ENCODE results near the gene SSBP3.

DNA sequence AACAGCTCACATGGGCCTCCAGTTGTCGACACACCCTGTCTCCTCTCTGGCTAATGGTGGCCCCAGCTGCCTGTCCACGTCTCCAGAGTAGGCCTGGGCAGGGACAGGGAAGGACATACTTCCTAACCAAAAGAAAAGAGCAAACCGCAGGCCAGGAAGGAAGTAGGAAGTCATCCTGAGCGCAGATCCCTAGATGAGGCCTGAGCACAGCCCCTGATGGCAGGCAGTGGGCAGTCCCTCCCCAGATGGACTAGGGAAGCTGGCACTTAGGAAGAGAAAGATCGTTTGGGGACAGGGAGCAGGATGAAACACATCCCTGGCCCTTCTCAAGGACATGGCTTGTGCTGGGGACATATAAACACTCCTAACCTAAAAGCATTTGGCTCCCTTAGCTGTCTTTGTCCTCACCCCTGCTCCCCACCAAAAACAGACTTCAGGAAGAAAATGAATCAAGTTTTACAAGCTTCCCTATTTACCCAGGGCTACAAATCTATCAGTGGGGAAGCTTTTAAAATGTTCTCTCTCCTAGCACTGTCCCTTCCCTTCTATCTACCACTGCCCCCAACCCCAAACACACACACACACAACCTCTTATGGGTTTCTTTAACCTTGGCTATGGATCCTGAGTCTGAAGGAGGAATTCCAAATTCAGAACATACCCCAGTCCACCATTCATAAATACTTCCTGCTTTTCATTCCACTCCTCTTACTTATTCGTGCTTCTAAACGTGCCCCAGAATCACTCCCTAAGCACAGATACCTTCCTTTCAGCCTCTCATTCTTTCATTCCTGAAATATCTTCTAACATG lies 21.1 kb downstream of the SSBP3 start:
- TF ChIP-seq EZH2phosphoT487 (IDR thresholded peaks at IDR 0.05; ENCODE audit: borderline replicate concordance) (no peak), EZH2 (IDR thresholded peaks at IDR 0.05) (no peak), CEBPB (IDR thresholded peaks at IDR 0.05; ENCODE audit: low read depth) (no peak), JUND (IDR thresholded peaks at IDR 0.05) (no peak), RAD21 (IDR thresholded peaks at IDR 0.05; ENCODE audit: low read depth) (no peak), POLR2A (IDR thresholded peaks at IDR 0.05; ENCODE audit: borderline replicate concordance, extremely low read depth, insufficient read depth, insufficient read length) (no peak), SRF (IDR thresholded peaks at IDR 0.05; ENCODE audit: low read depth) (no peak), TCF7L2 (IDR thresholded peaks at IDR 0.05; ENCODE audit: borderline replicate concordance, extremely low read depth, insufficient read depth, insufficient read length) (no peak), FOSL1 (IDR thresholded peaks at IDR 0.05; ENCODE audit: low read depth) (no peak), ZNF274 (IDR thresholded peaks at IDR 0.05; ENCODE audit: low read depth, low read length) (no peak)
- TF ChIP-seq, protein P1, sequence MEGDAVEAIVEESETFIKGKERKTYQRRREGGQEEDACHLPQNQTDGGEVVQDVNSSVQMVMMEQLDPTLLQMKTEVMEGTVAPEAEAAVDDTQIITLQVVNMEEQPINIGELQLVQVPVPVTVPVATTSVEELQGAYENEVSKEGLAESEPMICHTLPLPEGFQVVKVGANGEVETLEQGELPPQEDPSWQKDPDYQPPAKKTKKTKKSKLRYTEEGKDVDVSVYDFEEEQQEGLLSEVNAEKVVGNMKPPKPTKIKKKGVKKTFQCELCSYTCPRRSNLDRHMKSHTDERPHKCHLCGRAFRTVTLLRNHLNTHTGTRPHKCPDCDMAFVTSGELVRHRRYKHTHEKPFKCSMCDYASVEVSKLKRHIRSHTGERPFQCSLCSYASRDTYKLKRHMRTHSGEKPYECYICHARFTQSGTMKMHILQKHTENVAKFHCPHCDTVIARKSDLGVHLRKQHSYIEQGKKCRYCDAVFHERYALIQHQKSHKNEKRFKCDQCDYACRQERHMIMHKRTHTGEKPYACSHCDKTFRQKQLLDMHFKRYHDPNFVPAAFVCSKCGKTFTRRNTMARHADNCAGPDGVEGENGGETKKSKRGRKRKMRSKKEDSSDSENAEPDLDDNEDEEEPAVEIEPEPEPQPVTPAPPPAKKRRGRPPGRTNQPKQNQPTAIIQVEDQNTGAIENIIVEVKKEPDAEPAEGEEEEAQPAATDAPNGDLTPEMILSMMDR (IDR thresholded peaks at IDR 0.05 in 2 of 3, conservative IDR thresholded peaks at IDR 0.05 in 1 of 3; ENCODE audit: borderline replicate concordance in 1 of 3, insufficient read depth in 1 of 3, low read depth in 2 of 3, low read length in 2 of 3), result no peak
- TF ChIP-seq, protein P2, sequence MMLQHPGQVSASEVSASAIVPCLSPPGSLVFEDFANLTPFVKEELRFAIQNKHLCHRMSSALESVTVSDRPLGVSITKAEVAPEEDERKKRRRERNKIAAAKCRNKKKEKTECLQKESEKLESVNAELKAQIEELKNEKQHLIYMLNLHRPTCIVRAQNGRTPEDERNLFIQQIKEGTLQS (IDR thresholded peaks at IDR 0.05), result no peak
- TF ChIP-seq, protein P3, sequence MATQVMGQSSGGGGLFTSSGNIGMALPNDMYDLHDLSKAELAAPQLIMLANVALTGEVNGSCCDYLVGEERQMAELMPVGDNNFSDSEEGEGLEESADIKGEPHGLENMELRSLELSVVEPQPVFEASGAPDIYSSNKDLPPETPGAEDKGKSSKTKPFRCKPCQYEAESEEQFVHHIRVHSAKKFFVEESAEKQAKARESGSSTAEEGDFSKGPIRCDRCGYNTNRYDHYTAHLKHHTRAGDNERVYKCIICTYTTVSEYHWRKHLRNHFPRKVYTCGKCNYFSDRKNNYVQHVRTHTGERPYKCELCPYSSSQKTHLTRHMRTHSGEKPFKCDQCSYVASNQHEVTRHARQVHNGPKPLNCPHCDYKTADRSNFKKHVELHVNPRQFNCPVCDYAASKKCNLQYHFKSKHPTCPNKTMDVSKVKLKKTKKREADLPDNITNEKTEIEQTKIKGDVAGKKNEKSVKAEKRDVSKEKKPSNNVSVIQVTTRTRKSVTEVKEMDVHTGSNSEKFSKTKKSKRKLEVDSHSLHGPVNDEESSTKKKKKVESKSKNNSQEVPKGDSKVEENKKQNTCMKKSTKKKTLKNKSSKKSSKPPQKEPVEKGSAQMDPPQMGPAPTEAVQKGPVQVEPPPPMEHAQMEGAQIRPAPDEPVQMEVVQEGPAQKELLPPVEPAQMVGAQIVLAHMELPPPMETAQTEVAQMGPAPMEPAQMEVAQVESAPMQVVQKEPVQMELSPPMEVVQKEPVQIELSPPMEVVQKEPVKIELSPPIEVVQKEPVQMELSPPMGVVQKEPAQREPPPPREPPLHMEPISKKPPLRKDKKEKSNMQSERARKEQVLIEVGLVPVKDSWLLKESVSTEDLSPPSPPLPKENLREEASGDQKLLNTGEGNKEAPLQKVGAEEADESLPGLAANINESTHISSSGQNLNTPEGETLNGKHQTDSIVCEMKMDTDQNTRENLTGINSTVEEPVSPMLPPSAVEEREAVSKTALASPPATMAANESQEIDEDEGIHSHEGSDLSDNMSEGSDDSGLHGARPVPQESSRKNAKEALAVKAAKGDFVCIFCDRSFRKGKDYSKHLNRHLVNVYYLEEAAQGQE (IDR thresholded peaks at IDR 0.05; ENCODE audit: low read depth), result no peak
